Hematopoietic multipotent progenitor cell treated with erythropoietin and hydrocortisone succinate and interleukin-3 and kit ligand, for 6 days (in vitro differentiated cells): ENCODE data around the gene PARP15.
A peak's percentile ranks its signal among the peaks of the same experiment; 100 is the strongest.
"Not testable (repeated sequence)": the region's sequence is repeated elsewhere in the genome, so short reads cannot be mapped to it uniquely, and the experiment has no call there.

Experiments
- DNase-seq: peaks from one replicate; pipeline ENCODE4 v3.0.0-alpha.2; 2015

Gene PARP15

GRCh38 chr3:122674339-122674738, 96.9 kb downstream of the PARP15 start:
- DNase-seq: no peak

- no peak for DNase-seq
These were observed 99.3 kb downstream of the PARP15 start for GRCh38 chr3:122676759-122677158.

- no peak for DNase-seq
These were observed 99.8 kb downstream of the PARP15 start for GRCh38 chr3:122677216-122677615.

DNA sequence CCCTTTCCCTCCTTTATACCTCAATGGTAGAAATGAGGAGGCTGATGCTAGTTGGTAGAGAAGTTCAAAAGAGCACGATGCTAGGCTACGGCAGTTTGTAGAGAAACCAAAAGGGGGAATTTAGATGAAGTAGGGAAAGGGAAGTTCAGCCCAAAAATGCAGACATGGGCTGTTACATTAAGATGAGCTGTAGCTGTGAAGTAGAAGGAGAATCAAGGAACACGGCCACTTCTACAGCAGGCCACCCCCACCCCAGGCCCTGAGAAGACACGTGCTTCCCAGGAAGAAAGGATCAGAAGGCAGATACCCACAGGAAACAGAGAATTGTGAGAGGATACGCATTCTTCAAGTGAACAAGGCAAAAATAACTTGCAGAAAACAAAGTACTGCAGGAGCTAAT, 101.1 kb downstream of the PARP15 start:
- no peak for DNase-seq

DNA sequence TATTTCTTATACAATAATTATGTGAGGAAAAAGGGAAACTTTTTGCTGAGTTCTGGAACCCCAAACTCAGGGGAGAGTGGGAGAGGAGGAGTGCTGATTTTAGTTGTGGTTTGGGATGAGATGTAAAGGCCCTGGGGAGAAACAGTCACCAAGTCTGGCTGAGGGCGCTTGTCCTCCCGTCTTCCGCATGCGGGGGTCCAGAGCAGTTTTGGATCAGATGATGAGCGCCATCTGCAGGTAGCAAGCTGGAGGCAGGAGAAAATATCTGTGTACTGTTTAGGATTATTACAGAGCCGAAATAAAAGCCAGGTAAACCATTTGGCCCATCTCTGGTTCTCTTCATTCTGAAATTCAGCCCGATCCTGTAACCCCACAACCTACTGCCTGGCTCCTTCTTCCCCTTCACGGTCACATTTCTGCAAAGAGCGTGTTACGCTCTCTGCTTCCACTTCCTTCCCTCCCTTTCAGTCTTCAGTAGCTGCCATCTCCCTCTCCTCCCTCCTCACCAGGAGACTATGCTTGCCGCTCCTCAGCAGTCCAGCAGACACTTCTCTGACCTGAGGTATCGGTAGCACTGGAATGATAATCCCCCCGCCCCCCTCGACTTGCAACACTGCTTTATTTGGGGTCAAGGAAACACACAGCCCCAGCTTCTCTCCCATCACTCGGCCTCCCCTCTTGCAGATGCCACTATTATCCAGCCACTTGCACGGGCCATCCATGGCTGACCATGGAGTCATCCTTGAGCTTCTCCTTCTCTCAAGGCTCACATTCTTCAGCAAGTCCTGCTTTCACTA, 101.8 kb downstream of the PARP15 start:
- peak; percentile 94 for DNase-seq

- peak; percentile 66 for DNase-seq
These were observed 102.5 kb downstream of the PARP15 start for GRCh38 chr3:122679882-122680474.

- peak; percentile 87 for DNase-seq
These were observed 103.2 kb downstream of the PARP15 start, which contains the start of gene PARP14 for GRCh38 chr3:122680475-122681283. PARP14 (plus strand) TSS chr3:122680839; CDS start chr3:122680884, 45 bp downstream.

DNA sequence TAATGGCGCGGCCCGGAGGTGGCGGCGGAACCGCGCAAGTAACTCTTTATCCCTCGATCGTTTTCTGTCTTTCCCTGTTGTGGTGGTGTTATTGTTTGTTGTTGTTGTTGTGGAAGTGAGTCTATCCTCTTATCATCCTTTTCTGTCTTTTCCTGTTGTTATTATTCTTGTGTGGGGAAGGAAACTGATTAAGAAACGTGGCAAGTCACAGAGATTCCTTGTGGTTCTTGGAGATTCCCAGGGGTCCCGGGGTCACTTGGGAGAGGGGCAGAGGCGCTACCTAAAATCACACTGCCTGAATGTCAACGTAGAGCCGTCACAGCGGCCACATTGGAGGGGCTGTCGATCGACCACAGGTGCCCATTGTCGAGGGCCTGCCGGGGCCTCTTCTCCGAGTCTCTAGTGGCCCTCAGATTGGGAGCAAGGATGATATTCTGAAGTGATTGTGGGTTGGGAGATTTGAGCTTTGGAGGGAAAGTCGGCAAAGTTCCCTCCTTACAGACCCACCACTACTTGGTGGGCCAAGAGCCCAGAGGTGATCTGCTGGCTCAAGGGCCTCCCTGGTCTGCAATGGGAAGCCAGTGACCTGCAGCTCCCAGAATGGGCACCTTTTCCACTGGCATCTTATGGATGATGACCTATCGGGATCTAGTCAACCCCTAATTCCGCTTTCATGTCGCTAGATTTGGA, 104.0 kb downstream of the PARP15 start:
- peak; percentile 24 for DNase-seq

- peak; percentile 17 for DNase-seq
These were observed 104.5 kb downstream of the PARP15 start for GRCh38 chr3:122681974-122682409.

DNA sequence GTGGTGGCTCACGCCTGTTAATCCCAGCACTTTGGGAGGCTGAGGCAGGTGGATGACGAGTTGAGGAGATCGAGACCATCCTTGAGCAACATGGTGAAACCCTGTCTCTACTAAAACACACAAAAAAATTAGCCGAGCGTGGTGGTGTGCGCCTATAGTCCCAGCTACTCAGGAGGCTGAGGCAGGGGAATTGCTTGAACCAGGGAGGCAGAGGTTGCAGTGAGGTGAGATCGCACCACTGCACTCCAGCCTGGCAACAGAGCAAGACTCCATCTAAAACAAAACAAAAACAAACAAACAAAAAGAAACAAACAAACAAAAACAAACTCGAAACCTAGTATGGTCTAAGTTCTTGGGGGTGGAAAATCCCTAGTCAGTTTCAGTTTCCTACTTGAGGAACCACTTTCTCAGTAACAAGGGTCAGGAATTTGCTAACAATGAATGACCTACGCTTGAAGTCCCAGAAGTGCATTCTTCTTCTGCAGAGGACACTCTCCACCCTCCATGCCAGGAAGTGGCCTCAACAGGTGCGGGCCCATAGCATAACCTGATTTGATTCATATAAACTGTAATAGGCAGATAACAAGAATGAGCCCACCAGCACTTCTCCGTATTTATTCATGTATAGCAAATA, 105.4 kb downstream of the PARP15 start:
- DNase-seq: not testable (repeated sequence)

DNA sequence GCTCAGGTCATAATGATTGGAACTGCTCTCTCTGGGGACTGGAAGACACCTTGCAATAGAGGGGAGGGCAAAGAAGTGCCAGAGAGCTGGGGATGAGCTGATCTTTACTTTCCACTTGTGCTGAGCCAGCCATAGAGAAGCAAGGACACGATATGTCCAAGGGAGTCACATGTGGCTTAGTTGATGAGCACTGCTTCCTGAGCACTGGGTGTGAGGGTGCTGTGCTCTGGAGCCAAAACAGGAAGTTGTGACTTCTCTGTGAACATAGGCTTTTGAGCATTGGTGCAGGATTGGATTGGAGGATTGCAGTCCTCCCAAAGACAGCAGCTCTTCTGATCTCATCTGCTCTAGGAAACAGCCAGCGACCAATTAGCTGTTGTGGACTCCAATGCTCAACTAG, 109.8 kb downstream of the PARP15 start:
- no peak for DNase-seq
